ENCODE measurements around the gene CRYZL1. TPM values are rescaled to one million over a fixed set of nuclear protein-coding genes. Genes with fewer than 3 reads are reported as not detected.

CRYZL1 gene
- polyA plus RNA-seq, 3 donors: 25.9 to 30.6 (median 26.1) TPM

GRCh38 chr21:33663241-33663640, 21.7 kb upstream of the CRYZL1 start:
- Histone ChIP-seq H3K27me3 (ENCODE audit: control insufficient read depth in 2 of 2, insufficient read depth in 2 of 2, low read length in 2 of 2) (no peaks in the 10 kb centered on the region), H3K9me3 (replicated peaks in 1 of 2; ENCODE audit: control insufficient read depth in 1 of 2, insufficient read depth in 1 of 2, low read length in 2 of 2) (no peaks in the 10 kb centered on the region), H3K36me3 (replicated peaks in 1 of 2; ENCODE audit: control insufficient read depth in 1 of 2, insufficient read depth in 2 of 2, low read length in 2 of 2) (no peaks in the 10 kb centered on the region), H3K79me2 (ENCODE audit: insufficient read depth, low read length) (peaks cover 7% of the 10 kb centered on the region), H4K20me1 (ENCODE audit: insufficient read depth, low read length) (no peaks in the 10 kb centered on the region), H3K9ac (ENCODE audit: insufficient read depth, low read length, poor library complexity, severe bottlenecking) (no peak overlapping the region), H3K27ac (ENCODE audit: low read depth in 1 of 2, low read length in 2 of 2) (no peak overlapping the region), H3K4me2 (replicated peaks; ENCODE audit: extremely low read depth, low read length, poor library complexity, severe bottlenecking) (no peak overlapping the region), H3K4me1 (ENCODE audit: control insufficient read depth in 1 of 2, insufficient read depth in 2 of 2, low read length in 2 of 2) (peaks cover 2 to 3% of the 10 kb centered on the region in 2 donors), H2AFZ (ENCODE audit: insufficient read depth, low read depth, low read length, poor library complexity, severe bottlenecking) (no peak overlapping the region), H3K4me3 (replicated peaks in 1 of 3; ENCODE audit: low read depth in 2 of 3, low read length in 3 of 3) (no peak overlapping the region)
- 100% methylated on average over 2 of the region's 2 CpGs for WGBS (ENCODE audit: insufficient coverage)
- no peak for DNase-seq
- peaks cover 0 to 10% (median 6%) of the 10 kb centered on the region in 7 donors for H3K9me3 Mint-ChIP-seq
- H3K4me1 Mint-ChIP-seq: peaks cover 10% of the 10 kb centered on the region
- no peaks in the 10 kb centered on the region for H3K27me3 Mint-ChIP-seq (ENCODE audit: low read depth in 3 of 3)
- H3K4me3 Mint-ChIP-seq: no peak overlapping the region
- no peak for TF ChIP-seq CTCF (IDR thresholded peaks at IDR 0.05)
- H3K27ac Mint-ChIP-seq: no peak overlapping the region
- intact Hi-C loops (cut with micrococcal nuclease): no loop called here
- peaks cover 4 to 6% of the 10 kb centered on the region in 2 donors for H3K36me3 Mint-ChIP-seq

- Histone ChIP-seq H3K36me3 (replicated peaks in 1 of 2; ENCODE audit: control insufficient read depth in 1 of 2, insufficient read depth in 2 of 2, low read length in 2 of 2) (no peaks in the 10 kb centered on the region), H3K4me1 (ENCODE audit: control insufficient read depth in 1 of 2, insufficient read depth in 2 of 2, low read length in 2 of 2) (peaks cover 8 to 9% of the 10 kb centered on the region in 2 donors), H2AFZ (ENCODE audit: insufficient read depth, low read depth, low read length, poor library complexity, severe bottlenecking) (no peak overlapping the region), H3K27me3 (ENCODE audit: control insufficient read depth in 2 of 2, insufficient read depth in 2 of 2, low read length in 2 of 2) (no peaks in the 10 kb centered on the region), H3K4me3 (replicated peaks in 1 of 3; ENCODE audit: low read depth in 2 of 3, low read length in 3 of 3) (no peak overlapping the region), H3K9me3 (replicated peaks in 1 of 2; ENCODE audit: control insufficient read depth in 1 of 2, insufficient read depth in 1 of 2, low read length in 2 of 2) (no peaks in the 10 kb centered on the region), H3K4me2 (replicated peaks; ENCODE audit: extremely low read depth, low read length, poor library complexity, severe bottlenecking) (no peak overlapping the region), H3K79me2 (ENCODE audit: insufficient read depth, low read length) (peaks cover 12% of the 10 kb centered on the region), H4K20me1 (ENCODE audit: insufficient read depth, low read length) (no peaks in the 10 kb centered on the region), H3K9ac (ENCODE audit: insufficient read depth, low read length, poor library complexity, severe bottlenecking) (no peak overlapping the region), H3K27ac (ENCODE audit: low read depth in 1 of 2, low read length in 2 of 2) (no peak overlapping the region)
- DNase-seq: no peak
- Mint-ChIP-seq H3K4me1 (peaks cover 11% of the 10 kb centered on the region), H3K27ac (no peak overlapping the region), H3K9me3 (peaks cover 0 to 10% (median 6%) of the 10 kb centered on the region in 7 donors), H3K36me3 (peaks cover 4 to 6% of the 10 kb centered on the region in 2 donors), H3K4me3 (no peak overlapping the region), H3K27me3 (ENCODE audit: low read depth in 3 of 3) (no peaks in the 10 kb centered on the region)
- intact Hi-C loops (cut with micrococcal nuclease): no loop called here
- no peak for TF ChIP-seq CTCF (IDR thresholded peaks at IDR 0.05)
- WGBS (ENCODE audit: insufficient coverage): 95% methylated on average over 2 of the region's 3 CpGs
These were observed 20.5 kb upstream of the CRYZL1 start for GRCh38 chr21:33662046-33662445.
